Neuronal stem cell (in vitro differentiated cells): ENCODE results near the gene THRA.

Experiments used
- DNase-seq: peaks from one replicate; pipeline ENCODE4 v3.0.0-alpha.2; 2013; ENCODE audit warnings: low spot score
- H2AFZ ChIP-seq: one replicate; pipeline ENCODE4 v1.6.1; 2013; ENCODE audit warnings: mild to moderate bottlenecking, low read length, inconsistent platforms
- H2AK5ac ChIP-seq: 2 replicates; pipeline ENCODE4 v1.6.1; 2013; ENCODE audit warnings: low read depth, mild to moderate bottlenecking, inconsistent platforms, low read length, moderate library complexity, mixed read lengths
- H2BK120ac ChIP-seq: 2 replicates; pipeline ENCODE4 v1.6.1; 2013; ENCODE audit warnings: low read depth, mild to moderate bottlenecking, inconsistent platforms, low read length, moderate library complexity, mixed read lengths
- H2BK12ac ChIP-seq: one replicate; pipeline ENCODE4 v1.6.1; 2013; ENCODE audit warnings: low read length, inconsistent platforms
- H2BK15ac ChIP-seq: 2 replicates; pipeline ENCODE4 v1.6.1; 2013; ENCODE audit warnings: mild to moderate bottlenecking, low read length, inconsistent platforms, mixed read lengths
- H2BK5ac ChIP-seq: one replicate; pipeline ENCODE4 v1.6.1; 2013; ENCODE audit warnings: inconsistent platforms, mild to moderate bottlenecking, low read length, moderate library complexity
- H3K14ac ChIP-seq: one replicate; pipeline ENCODE4 v1.6.1; 2013; ENCODE audit warnings: low read length, inconsistent platforms
- H3K18ac ChIP-seq: 2 replicates; pipeline ENCODE4 v1.6.1; 2013; ENCODE audit warnings: low read length, inconsistent platforms
- H3K23ac ChIP-seq: 2 replicates; pipeline ENCODE4 v1.6.1; 2013; ENCODE audit warnings: low read depth, mild to moderate bottlenecking, mixed read lengths, low read length, inconsistent platforms; ENCODE audit not compliant: poor library complexity
- H3K27ac ChIP-seq: replicated peaks from 3 replicates; pipeline ENCODE4 v1.5.1; 2013; ENCODE audit warnings: low read length, inconsistent platforms
- H3K27me3 ChIP-seq, 3 experiments: 2 replicates each; pipeline ENCODE4 v1.6.1; 2013; ENCODE audit warnings: low read length in 3 of 3, mild to moderate bottlenecking in 2 of 3, inconsistent platforms in 1 of 3, low read depth in 1 of 3, mixed read lengths in 1 of 3, moderate library complexity in 1 of 3; ENCODE audit not compliant: control insufficient read depth in 3 of 3, insufficient read depth in 3 of 3
- H3K36me3 ChIP-seq, 2 donors: replicated peaks in 1 of 2; 2 replicates each; pipeline ENCODE4 v1.6.1; 2013; ENCODE audit warnings: low read length in 2 of 2; ENCODE audit not compliant: control insufficient read depth in 2 of 2, insufficient read depth in 2 of 2
- H3K4ac ChIP-seq: 2 replicates; pipeline ENCODE4 v1.6.1; 2013; ENCODE audit warnings: inconsistent platforms, mild to moderate bottlenecking, low read length, moderate library complexity
- H3K4me1 ChIP-seq, 2 donors: 1 replicate in 1 of 2; 2 replicates in 1 of 2; pipeline ENCODE4 v1.6.1; 2013; ENCODE audit warnings: low read length in 2 of 2, low read depth in 1 of 2; ENCODE audit not compliant: control insufficient read depth in 2 of 2, insufficient read depth in 1 of 2
- H3K4me2 ChIP-seq: one replicate; pipeline ENCODE4 v1.6.1; 2013; ENCODE audit warnings: mild to moderate bottlenecking, low read length, inconsistent platforms; ENCODE audit not compliant: insufficient read depth, poor library complexity, severe bottlenecking
- H3K4me3 ChIP-seq, 2 donors: 2 replicates each; pipeline ENCODE4 v1.5.1; 2013; ENCODE audit warnings: low read length in 2 of 2, mild to moderate bottlenecking in 2 of 2, inconsistent platforms in 1 of 2, moderate library complexity in 1 of 2
- H3K79me1 ChIP-seq: one replicate; pipeline ENCODE4 v1.6.1; 2013; ENCODE audit warnings: low read depth, mild to moderate bottlenecking, inconsistent platforms, low read length, moderate library complexity
- H3K9ac ChIP-seq: one replicate; pipeline ENCODE4 v1.6.1; 2013; ENCODE audit warnings: mild to moderate bottlenecking, low read depth, low read length, inconsistent platforms; ENCODE audit not compliant: poor library complexity
- H3K9me3 ChIP-seq, 2 donors: replicated peaks in 1 of 2; 2 replicates each; pipeline versions ENCODE3 to v1.6.1; 2013; ENCODE audit warnings: low read length in 2 of 2, mild to moderate bottlenecking in 2 of 2, inconsistent platforms in 1 of 2, low read depth in 1 of 2, mixed read lengths in 1 of 2, moderate library complexity in 1 of 2; ENCODE audit not compliant: control insufficient read depth in 2 of 2, insufficient read depth in 1 of 2
- H4K8ac ChIP-seq: one replicate; pipeline ENCODE4 v1.6.1; 2013; ENCODE audit warnings: low read depth, mild to moderate bottlenecking, inconsistent platforms, low read length, moderate library complexity
- H4K91ac ChIP-seq: one replicate; pipeline ENCODE4 v1.6.1; 2013; ENCODE audit warnings: low read length, low read depth, mild to moderate bottlenecking, inconsistent platforms; ENCODE audit not compliant: poor library complexity
- WGBS, 2 donors: extraction: QIAGEN DNeasy Blood & Tissue Kit; methylation state at CpG; one replicate each; pipeline ENCODE4 v1.1.7; 2013; ENCODE audit warnings: missing lambda C conversion rate in 2 of 2, mixed read lengths in 1 of 2; ENCODE audit not compliant: insufficient read length in 2 of 2, insufficient replicate concordance in 1 of 2; ENCODE audit errors: extremely low coverage in 2 of 2; 5-methylcytosine and 5-hydroxymethylcytosine counted together

Gene THRA

GRCh38 chr17:40070709-40071312 is 8.0 kb downstream of the THRA start:
- H2BK12ac ChIP-seq: peak overlapping the region; percentile 97
- no peak overlapping the region for H3K27ac ChIP-seq
- peak overlapping the region; percentile 93 for H3K18ac ChIP-seq
- H3K23ac ChIP-seq: peak overlapping the region; percentile 22
- no peaks in the 10 kb centered on the region for H3K27me3 ChIP-seq
- H4K91ac ChIP-seq: peak overlapping the region; percentile 83
- H3K36me3 ChIP-seq: peaks cover 0 to 6% of the 10 kb centered on the region in 2 donors
- DNase-seq: no peak
- peak overlapping the region; percentile 88 for H2AK5ac ChIP-seq
- H3K4me2 ChIP-seq: no peak overlapping the region
- H2BK15ac ChIP-seq: no peak overlapping the region
- WGBS, 2 donors: no CpG with 5 or more reads among the region's 8 CpGs
- H2BK120ac ChIP-seq: peak overlapping the region; percentile 90
- peak overlapping the region; percentile 90 for H3K14ac ChIP-seq
- peak overlapping the region; percentile 88 for H2BK5ac ChIP-seq
- H3K4me1 ChIP-seq: peaks cover 53 to 63% of the 10 kb centered on the region in 2 donors
- no peaks in the 10 kb centered on the region for H3K9me3 ChIP-seq
- H3K4me3 ChIP-seq: no peak overlapping the region
- no peaks in the 10 kb centered on the region for H3K79me1 ChIP-seq
- no peak overlapping the region for H3K9ac ChIP-seq
- peak overlapping the region; percentile 18 for H2AFZ ChIP-seq
- H3K4ac ChIP-seq: peak overlapping the region; percentile 71
- no peak overlapping the region for H4K8ac ChIP-seq

- H3K36me3 ChIP-seq: peaks cover 0 to 8% of the 10 kb centered on the region in 2 donors
- no peak overlapping the region for H3K4ac ChIP-seq
- H4K8ac ChIP-seq: no peak overlapping the region
- DNase-seq: no peak
- H3K9ac ChIP-seq: no peak overlapping the region
- no peak overlapping the region for H3K4me2 ChIP-seq
- H3K79me1 ChIP-seq: no peaks in the 10 kb centered on the region
- H2BK5ac ChIP-seq: peak overlapping the region; percentile 30
- H2AFZ ChIP-seq: peak overlapping the region; percentile 18
- peak overlapping the region; percentile 77 for H2BK120ac ChIP-seq
- peak overlapping the region; percentile 26 for H3K23ac ChIP-seq
- no peak overlapping the region for H3K27ac ChIP-seq
- H4K91ac ChIP-seq: peak overlapping the region; percentile 85
- no peak overlapping the region for H3K4me3 ChIP-seq
- no CpG with 5 or more reads among the region's 16 CpGs for WGBS, 2 donors
- peak overlapping the region; percentile 84 for H3K18ac ChIP-seq
- peaks cover 51 to 61% of the 10 kb centered on the region in 2 donors for H3K4me1 ChIP-seq
- H3K9me3 ChIP-seq: no peaks in the 10 kb centered on the region
- peak overlapping the region; percentile 11 for H2BK12ac ChIP-seq
- peak overlapping the region; percentile 68 for H2AK5ac ChIP-seq
- no peaks in the 10 kb centered on the region for H3K27me3 ChIP-seq
- peak overlapping the region; percentile 79 for H2BK15ac ChIP-seq
- peak overlapping the region; percentile 64 for H3K14ac ChIP-seq
Observed at GRCh38 chr17:40071313-40072039, 8.7 kb downstream of the THRA start.

GRCh38 chr17:40072040-40072734 is 9.4 kb downstream of the THRA start:
- Histone ChIP-seq H3K4me3 (no peak overlapping the region), H3K9me3 (no peaks in the 10 kb centered on the region), H2BK12ac (peak overlapping the region; percentile 63), H2BK15ac (peak overlapping the region; percentile 79), H3K23ac (peak overlapping the region; percentile 59), H2AFZ (no peak overlapping the region), H2AK5ac (peak overlapping the region; percentile 68), H3K18ac (peak overlapping the region; percentile 68), H3K79me1 (no peaks in the 10 kb centered on the region), H2BK5ac (peak overlapping the region; percentile 30), H3K4me2 (no peak overlapping the region), H3K9ac (peak overlapping the region; percentile 56), H3K4ac (no peak overlapping the region), H3K27ac (no peak overlapping the region), H4K91ac (peak overlapping the region; percentile 85), H3K36me3 (peaks cover 0 to 8% of the 10 kb centered on the region in 2 donors), H4K8ac (no peak overlapping the region), H3K27me3 (no peaks in the 10 kb centered on the region), H3K14ac (peak overlapping the region; percentile 64), H3K4me1 (peaks cover 51 to 54% of the 10 kb centered on the region in 2 donors), H2BK120ac (peak overlapping the region; percentile 77)
- no CpG with 5 or more reads among the region's 19 CpGs for WGBS, 2 donors
- DNase-seq: no peak
